Activated CD4-positive, CD25-positive, alpha-beta regulatory T cell (primary cell): Measurements from ENCODE around the gene POU2F1.
"Not testable (repeated sequence)": the region's sequence is repeated elsewhere in the genome, so short reads cannot be mapped to it uniquely, and the experiment has no call there.

Source experiments
- DNase-seq, 4 experiments: peaks; one replicate each; lab custom pipeline; 2025; lab: John Stamatoyannopoulos, UW

POU2F1 gene

DNA sequence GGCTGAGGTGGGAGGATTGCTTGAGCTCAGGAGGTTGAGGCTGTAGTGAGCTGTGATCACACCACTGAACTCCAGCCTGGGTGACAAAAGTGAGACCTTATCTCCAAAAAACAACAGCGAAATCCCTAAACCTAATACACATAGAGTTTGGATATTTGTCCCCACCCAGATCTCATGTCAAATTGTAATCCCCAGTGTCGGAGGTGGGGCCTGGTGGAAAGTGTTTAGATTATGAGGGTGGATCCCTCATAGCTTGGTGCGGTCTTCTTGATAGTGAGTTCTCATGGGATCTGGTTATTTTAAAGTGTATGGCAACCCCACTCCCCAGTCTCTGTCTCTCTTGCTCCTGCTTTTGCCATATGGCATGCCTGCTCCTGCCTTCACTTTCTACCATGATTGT is 94.0 kb downstream of the POU2F1 start:
- no peak for DNase-seq

DNA sequence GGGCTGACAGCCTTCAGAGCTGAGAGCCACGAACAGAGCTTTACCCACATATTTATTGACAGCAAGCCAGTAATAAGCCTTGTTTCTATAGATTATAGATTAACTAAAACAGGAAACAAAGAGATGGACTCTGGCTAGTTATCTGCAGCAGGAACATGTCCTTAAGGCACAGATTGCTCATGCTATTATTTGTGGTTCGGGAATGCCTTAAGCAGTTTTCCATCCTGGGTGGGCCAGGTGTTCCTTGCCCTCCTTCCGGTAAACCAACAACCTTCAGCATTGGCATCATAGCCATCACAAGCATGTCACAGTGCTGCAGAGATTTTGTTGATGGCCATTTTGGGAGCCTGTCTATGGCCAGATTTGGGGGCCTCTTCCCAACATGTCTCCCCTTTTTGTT is 96.8 kb downstream of the POU2F1 start:
- no peak for DNase-seq

DNA sequence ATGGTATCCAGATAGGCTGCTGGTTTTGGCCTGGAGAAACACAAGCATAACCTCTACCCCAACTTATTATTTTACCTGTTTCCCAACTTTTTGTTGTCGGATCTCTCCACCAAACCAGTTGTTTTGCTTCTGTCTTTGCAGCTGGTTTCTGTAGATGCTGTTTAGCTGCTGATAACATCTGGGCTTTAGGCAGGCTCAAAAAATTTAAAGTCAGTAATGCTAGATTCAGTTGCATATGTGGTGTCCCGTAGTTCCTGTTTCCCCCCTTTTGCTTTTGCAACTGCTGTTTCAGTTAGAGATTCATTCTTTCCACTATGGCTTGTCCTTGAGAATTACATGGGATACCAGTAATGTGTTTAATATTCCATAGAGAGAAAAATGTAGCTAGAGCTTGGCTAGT is 98.5 kb downstream of the POU2F1 start:
- DNase-seq = not testable (repeated sequence)

DNA sequence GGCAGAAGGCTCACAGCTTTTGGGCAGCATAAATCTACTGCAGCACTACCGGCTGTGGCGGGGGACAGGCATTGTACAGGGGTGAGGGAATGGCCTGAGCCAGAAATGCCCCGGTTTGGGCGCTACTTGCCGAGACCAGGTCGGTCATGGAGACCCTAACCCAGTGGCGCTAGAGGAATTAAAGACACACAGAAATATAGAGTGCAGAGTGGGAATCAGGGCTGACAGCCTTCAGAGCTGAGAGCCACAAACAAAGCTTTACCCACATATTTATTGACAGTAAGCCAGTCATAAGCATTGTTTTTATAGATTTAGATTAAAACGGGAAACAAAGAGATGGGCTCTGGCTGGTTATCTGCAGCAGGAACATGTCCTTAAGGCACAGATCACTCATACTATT is 101.8 kb downstream of the POU2F1 start:
- no peak for DNase-seq

DNA sequence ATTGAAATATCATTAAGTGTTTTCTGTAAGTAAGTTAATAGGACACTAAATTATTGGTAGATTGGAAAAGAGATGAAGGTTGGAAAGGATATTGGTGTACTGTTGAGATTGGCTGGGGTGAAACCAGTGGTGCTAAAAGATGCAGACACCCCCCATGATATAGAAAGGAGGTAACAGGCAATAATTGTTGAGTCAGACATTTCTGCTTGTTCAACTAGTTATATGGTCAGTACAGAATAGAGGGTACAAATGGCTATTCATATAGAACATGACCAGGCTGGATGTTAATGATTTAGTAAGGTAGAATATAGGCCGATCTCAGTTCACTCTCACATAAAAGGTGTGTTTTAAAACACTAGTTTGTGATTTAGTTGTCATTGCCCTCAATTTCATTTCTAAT is 104.5 kb downstream of the POU2F1 start:
- no peak for DNase-seq

DNA sequence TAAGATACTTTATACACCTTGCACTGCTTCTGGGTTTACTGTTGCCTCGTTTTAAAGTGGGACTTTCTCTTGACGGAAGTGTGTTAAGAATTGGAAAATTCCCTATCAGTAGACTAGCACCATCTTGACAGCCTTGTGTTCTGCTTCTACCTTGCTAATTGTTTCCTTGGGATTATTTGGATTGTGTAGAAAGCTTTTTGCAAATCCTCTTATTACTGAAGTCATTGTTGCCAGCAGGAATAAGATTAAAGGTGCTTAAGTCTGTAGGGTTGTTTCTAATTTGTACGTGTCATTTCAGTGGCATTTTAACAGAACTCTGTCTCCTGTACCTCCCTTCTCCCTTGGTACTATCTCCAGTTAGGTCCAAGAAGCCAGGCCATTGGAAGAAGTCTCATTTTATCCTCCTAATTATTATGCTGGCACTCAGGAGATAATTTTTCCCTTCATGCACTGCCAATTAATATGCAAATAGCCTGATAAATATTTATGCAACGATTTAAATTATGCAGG is 107.7 kb downstream of the POU2F1 start:
- no peak for DNase-seq

DNA sequence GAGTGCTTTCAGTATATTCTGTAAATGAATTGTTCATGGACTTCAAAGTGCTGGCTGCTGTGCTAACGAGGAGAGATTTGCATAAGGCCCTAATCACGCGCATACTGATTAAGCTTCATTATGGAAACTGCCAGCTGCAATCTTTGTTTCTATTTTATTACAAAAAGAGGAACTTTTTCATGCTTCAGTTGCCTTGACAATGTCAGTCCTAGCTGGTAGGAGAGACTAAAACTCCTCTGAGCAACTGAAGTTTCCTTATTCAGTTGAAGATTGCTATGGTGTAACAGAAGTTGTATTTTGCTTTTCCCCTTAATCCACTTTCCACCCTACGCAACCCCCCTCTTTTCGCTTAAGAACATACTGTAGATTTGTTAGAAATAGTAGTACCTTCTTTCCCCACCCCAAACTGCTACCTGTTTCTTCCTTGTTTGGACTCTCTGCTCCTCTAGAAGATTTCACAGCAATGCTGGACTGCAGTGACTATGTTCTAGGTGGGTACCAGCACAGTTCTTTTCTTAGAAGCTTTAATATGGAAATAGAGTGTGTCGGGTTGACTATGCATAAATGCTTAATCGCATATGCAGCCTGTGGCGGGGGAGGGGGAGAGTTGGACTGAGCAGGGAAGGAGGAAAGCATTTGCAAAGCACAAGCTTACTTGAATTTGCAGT is 108.3 kb downstream of the POU2F1 start:
- no peak for DNase-seq

DNA sequence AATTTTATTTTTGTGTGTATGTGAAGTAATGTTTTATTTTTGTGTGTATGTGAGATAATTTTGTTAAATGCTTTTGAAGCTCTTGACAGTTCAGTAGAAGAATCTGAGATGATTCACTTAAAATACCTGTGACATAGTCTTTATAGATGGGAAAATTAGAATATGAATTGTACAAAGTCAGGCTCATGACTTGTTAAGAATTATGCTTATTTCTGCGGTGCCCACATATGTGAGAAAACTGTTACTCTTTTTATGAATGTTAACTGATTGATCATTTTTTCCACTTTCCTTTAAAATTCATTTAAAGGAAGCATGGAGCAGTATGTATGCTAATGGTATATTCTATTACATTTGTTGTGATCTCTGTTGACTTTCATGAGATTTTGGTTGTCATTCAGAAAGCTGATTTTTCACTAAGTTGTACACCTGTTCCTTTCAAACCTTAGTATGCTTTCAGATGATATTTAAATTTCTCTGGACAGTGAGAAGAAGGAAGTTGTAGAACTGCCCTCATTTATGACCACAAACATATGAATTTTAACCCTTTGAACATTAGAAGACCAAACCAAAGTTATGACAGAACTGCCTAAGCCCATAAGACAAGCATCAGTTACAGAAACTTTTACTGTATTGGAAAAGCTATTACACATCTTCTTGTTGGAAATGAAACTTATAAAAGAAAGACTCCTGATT is 110.1 kb downstream of the POU2F1 start:
- DNase-seq = no peak

DNA sequence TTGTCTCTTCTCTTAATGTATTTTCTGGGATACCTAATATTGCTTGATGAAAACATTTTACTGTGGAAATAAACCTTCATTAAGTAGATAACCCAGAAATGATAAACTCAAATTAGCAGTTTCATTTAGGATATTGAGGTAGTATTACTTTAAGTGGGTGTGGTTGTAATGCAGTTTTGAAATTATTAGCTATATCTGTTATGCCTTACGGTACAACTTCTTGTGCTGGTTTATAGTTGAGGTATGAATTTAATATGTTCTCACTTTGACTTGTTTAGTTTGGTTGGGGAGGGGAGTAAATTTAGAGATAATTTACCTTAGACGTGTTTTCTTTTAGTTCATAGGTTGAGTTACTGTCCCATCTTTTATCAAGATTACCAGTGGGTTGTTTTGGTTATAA is 111.0 kb downstream of the POU2F1 start:
- no peak for DNase-seq

DNA sequence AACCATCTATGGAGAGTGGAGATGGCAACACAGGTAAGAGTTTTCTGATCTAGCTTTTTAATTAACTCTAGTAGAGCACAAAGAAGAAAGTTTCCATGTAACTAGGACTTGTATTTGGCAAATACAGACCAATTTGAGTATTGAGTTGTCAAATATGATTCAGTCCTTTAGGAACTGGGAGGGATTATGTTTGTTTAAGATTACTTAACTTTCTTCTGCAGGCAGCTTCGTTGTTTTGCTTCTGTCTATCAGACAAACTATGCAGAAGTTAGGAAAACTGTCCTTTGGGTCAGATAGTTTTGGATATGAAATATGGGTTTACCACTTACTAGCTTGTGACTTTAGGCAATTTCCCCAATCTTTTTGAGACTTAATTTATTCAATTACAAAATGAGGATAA is 111.8 kb downstream of the POU2F1 start:
- no peak for DNase-seq

DNA sequence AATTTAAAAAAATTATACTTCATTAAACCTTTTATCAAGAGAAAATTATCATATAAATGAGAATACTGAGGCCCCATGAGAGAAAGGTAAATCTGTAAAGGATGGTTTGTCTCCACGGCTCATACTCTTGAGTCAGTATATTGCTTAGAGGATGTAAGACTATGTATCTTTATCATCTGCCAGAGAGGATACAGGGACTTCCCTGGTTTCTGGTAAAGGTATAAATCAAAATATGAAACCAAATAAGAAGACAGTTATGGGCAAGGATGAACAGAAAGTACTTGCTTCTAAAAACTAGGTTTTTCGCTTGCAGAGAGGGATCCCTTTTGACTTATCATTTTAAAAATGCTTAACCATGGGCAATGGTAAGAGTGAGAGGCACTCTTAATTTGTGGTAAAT is 112.4 kb downstream of the POU2F1 start:
- no peak for DNase-seq

DNA sequence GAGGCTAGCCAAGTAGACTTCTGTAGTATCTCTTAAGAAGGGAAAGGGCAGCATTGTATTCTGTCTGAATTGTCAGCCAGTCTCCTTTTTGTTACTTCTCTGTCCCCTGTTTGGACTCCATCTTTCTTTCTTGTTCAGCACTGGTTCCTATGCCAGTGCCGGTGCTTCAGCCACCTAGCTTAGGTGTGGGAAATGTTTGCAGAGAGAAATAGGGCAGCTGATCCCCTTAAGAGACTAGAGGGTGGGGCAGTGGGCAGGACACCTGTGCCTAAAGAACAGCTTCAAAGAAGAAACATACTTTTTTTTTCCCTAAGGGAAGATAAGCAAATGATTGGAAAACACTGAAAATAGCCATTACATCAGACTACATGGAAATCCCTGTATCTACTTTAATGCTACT is 113.0 kb downstream of the POU2F1 start:
- no peak for DNase-seq

DNA sequence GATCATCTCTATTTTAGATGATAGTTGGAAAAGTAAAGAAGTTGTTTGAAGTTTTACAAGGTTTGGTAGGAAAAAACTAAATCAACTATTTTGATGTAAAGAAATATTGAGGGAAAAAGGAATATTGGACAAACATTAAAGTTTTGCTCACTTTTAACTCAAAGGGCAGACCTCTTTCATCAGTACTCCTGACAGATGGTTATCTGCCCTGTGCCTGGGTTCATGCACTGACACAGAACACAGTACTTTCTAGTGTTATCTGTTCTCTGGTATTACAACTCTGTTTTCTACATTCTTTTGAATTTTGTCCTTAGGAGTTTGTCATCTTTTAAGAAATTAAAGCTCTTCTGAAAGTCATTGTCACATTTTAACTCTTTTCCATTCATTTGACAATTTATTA is 118.7 kb downstream of the POU2F1 start:
- DNase-seq = no peak

DNA sequence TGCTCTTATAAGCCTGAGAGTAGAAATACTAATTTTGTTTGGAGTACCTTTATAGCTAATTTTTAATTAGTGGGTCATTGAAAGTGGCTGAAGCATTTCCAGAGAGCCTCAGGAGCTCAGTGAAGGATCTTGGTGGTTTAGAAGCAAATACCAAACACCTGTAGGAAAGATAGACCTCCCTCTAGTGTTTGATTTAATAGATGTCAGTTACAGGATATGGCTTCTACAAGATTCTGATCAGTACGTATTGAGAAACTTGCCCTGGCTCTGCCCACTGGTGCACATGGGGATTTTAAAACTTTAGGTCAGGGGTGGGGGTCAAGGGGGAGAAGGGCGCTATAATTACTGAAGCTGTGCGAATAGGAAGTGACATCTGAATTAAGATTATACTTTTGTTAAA is 122.2 kb downstream of the POU2F1 start:
- DNase-seq = no peak

DNA sequence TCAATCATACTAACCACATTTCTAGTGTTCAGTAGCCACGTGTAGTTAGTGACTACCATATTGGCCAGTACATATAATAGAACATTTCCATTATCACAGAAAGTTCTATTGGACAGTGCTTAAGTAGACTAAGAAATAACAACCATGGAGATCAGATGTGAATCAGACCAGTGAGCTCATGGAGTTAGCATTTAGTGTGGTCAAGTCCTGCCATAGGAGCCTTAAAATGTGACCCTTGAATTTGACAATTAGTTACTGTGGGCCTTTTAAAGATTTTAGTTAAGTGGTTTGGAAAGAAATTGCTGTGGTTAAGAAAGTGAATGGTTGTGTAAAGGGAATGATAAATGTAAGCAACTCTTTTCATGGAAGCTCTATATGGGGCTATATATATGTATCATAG is 123.4 kb downstream of the POU2F1 start:
- DNase-seq = no peak

DNA sequence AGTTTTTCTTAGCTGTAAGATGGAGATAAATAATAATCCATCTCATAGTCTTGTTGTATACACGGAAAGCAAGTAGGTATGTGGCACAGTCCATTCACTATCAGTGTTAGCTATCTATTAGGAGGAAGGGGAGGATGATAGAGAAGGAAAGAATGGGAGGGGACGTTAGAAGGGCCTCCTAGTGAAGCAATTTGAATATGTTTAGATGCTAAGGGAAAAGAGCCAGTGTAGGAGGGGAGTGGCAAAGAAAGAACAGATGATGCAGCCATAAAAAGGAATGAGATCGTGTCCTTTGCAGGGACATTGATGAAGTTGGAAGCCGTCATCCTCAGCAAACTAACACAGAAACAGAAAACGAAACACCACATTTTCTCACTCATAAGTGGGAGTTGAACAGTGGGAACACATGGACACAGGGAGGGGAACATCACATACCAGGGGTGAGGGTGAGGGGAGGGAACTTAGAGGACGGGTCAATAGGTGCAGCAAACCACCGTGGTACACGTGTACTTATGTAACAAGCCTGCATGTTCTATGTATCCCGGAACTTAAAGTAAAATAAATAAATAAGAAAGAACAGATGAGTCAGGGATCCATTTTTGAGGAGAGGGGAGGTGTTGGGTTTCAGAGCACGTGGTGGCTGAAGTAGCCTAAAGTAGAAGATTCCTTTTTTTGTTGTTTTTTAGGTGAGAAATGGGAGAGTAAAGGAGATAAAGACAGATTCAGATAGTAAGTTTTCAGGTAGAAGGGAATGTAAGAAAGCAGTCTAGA is 124.1 kb downstream of the POU2F1 start:
- no peak for DNase-seq

DNA sequence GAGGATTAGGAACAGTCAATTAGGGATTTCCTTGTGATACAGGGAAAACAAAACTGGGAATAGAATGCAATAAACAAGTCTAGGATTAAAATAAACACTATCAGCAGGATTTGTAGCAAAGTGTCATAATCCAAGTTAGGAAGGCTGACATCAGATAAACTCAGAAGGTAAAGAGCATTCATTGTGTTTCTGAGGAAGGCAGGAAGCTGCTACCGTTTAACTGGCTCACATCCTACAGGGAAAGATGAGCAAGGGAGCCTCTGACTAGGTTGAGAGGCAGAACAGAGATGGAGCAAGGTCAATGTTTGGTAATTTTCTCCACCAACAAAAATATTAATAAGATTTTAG is 124.7 kb downstream of the POU2F1 start:
- DNase-seq = no peak

DNA sequence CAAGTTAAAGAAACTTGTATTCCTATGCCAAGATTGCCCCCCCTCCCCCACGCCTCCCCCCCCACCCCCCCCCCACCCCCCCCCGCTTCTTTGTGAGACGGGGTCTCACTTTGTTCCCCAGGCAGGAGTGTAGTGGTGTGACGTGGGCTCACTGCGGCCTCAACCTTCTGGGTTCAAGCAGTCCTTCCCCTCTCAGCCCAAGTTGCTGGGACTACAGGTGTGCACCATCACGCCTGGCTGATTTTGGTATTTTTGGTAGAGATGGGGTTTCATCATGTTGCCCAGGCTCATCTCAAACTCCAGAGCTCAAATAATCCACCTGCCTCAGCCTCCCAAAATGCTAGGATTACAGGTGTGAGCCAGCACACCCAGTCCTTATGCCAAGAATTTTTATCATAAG is 136.6 kb downstream of the POU2F1 start:
- DNase-seq = no peak

DNA sequence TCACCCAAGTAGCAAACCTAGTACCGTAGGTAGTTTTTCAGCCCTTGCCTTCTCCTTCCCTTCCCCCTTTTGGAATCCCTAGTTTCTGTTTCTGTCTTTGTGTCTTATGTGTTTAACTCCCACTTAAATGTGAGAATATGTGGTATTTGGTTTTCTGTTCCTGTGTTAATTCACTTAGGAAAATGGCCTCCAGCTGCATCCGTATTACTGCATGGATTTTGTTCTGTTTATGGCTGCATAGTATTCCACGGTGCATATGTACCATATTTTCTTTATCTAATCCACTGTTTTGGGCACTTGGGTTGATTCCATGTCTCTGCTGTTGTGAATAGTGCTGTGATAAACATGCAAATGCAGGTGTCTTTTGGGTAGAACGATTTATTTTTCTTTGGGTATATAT is 138.6 kb downstream of the POU2F1 start:
- DNase-seq = no peak

DNA sequence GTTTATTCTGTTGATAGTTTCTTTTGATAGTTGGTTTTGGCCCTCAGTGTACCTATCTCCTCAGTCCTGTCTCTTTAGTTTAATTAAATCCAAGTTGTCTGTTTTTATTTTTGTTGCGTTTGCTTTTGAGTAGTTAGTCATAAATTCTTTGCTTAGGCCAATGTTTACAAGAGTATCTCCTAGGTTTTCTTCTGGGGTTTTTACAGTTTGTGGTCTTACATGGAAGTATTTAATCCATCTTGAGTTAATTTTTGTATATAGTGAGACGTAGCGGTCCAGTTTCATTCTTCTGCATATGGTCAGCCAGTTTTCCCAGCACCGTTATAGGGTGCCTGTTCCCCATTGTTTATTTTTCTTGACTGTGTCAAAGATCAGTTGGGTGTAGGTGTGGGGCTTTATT is 139.4 kb downstream of the POU2F1 start:
- no peak for DNase-seq

DNA sequence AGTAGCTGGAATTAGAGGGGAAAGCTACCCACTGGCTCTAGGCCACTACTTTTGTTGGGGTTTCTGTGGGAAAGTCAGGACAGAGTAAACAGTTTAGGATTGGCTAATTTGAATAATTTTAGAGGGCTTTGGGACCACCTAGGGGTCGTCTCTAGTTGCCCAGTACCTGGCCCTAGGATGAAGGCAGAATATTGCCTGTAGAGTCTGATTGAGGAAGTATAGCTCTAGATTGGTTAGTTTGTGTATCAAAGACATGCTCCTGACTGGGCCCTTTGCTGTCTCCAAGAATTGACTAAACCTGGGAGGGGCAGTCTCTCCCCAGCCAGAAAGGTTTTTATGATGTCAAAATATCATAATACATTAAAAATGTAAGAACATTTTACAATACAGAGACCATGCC is 142.0 kb downstream of the POU2F1 start:
- DNase-seq = no peak

DNA sequence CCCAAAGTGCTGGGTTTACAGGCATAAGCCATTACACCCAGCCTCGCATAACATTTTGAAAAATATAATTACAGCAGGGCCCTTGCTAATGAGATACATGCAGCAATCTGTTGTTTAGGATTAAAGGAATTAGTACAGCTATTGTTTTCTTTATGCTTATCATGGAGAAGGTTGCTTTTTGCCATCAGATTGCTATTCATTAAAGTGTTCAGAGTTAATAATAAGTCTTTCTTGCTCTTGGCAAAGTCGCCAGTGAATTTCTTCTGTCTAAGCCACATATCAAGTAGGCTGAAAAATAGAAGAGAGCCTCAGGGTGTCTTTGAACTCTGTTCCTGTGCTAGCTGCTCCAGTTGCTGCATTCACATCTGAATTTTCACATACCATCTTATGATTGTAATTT is 144.1 kb downstream of the POU2F1 start:
- no peak for DNase-seq

DNA sequence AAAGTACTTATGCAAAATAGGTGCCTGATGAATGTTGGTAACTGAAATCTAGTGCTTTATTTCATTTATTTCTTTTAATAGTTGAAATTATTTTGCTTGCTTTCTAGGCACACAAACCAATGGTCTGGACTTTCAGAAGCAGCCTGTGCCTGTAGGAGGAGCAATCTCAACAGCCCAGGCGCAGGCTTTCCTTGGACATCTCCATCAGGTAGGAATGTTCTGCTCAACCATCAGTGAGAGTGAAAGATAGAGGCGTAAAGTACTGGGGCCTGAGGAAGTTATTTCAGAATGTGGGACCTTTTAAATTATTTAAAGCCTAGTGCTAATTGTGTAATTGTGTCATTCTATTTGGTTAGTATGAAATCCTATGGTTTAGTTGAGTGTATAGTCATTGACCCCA is 144.7 kb downstream of the POU2F1 start:
- no peak for DNase-seq
